HCT116 (cell line): ENCODE results near the gene GOLGA7B. TPM values are rescaled to one million over a fixed set of nuclear protein-coding genes. Genes with fewer than 3 reads are reported as not detected.

Source experiments
- ATAC-seq: fragments of 200-7000 bp; cut with Tn5 transposase; 2 replicates; pipeline ENCODE4 v1.9.1; 2020; ENCODE audit warnings: mild to moderate bottlenecking, moderate library complexity
- BruUV-seq: library from RNA; stranded (reverse); fragments of 400-500 nt; replicated peaks from 2 replicates; lab custom pipeline; 2021; lab: Mats Ljungman, UMichigan
- CTCF ChIA-PET: fragments of 300-600 bp; sonication (Branson Sonifier 250); formaldehyde crosslinking; loops from one replicate; lab custom pipeline; 2021; ENCODE audit warnings: antibody characterized with exemption; lab: Charles Lee
- POLR2A ChIA-PET: fragments of 300-600, 350-600 bp; sonication (Branson Sonifier 250); formaldehyde crosslinking; loops from one replicate; lab custom pipeline; 2021; ENCODE audit warnings: antibody characterized with exemption; lab: Charles Lee
- RAD21 ChIA-PET, 2 experiments: fragments of 300-600 bp; sonication (Branson Sonifier 250); formaldehyde crosslinking; loops; one replicate each; lab custom pipeline; 2023; ENCODE audit warnings: low total read pairs in 2 of 2; ENCODE audit not compliant: uncharacterized antibody in 2 of 2, unreplicated experiment in 2 of 2, low non-redundant PET in 1 of 2; lab: Charles Lee
- DNase-seq: peaks from one replicate; pipeline ENCODE4 v3.0.0-alpha.2; 2010; ENCODE audit warnings: low read depth, low spot score
- H2AFZ ChIP-seq: fragments of 200-600 bp; shearing (Covaris generic), sonication (generic); 2 replicates; pipeline ENCODE4 v1.6.1; 2017; ENCODE audit warnings: low read depth, mixed run types, mixed read lengths, antibody characterized with exemption, low read length; ENCODE audit not compliant: poor library complexity, severe bottlenecking
- H3K27ac ChIP-seq: 2 replicates; pipeline ENCODE4 v1.5.1; 2012; ENCODE audit warnings: low read depth, low read length
- H3K27me3 ChIP-seq: fragments of 200-600 bp; sonication (generic); 2 replicates; pipeline ENCODE4 v1.6.1; 2016; ENCODE audit warnings: mixed run types, low read length, mixed read lengths; ENCODE audit not compliant: insufficient read depth
- H3K36me3 ChIP-seq, 2 experiments: fragments of 200-500 bp in 1 of 2; fragments of 200-600 bp in 1 of 2; sonication (Bioruptor generic) in 1 of 2; sonication (generic) in 1 of 2; 2 replicates each; pipeline versions ENCODE4 v1.5.1 to v1.6.1; 2014 to 2016; ENCODE audit warnings: low read length in 2 of 2, inconsistent platforms in 1 of 2, mixed read lengths in 1 of 2, mixed run types in 1 of 2; ENCODE audit not compliant: insufficient read depth in 2 of 2, control insufficient read depth in 1 of 2
- H3K4me1 ChIP-seq, 2 experiments: fragments of 200-600 bp in 1 of 2; sonication (generic) in 1 of 2; 2 replicates each; pipeline versions ENCODE4 v1.5.1 to v1.6.1; 2012 to 2017; ENCODE audit warnings: low read length in 2 of 2, inconsistent platforms in 1 of 2, mild to moderate bottlenecking in 1 of 2, mixed read lengths in 1 of 2, mixed run types in 1 of 2, moderate library complexity in 1 of 2; ENCODE audit not compliant: insufficient read depth in 2 of 2, control insufficient read depth in 1 of 2
- H3K4me2 ChIP-seq: fragments of 200-600 bp; sonication (generic); 2 replicates; pipeline ENCODE4 v1.6.1; 2017; ENCODE audit warnings: mixed run types, low read length, mixed read lengths
- H3K4me3 ChIP-seq, 2 experiments: fragments of 200-600 bp in 1 of 2; sonication (generic) in 1 of 2; replicated peaks in 1 of 2; 2 replicates each; pipeline ENCODE4 v1.5.1; 2011 to 2016; ENCODE audit warnings: low read length in 2 of 2, control low read depth in 1 of 2, low read depth in 1 of 2, mild to moderate bottlenecking in 1 of 2, mixed read lengths in 1 of 2, mixed run types in 1 of 2
- H3K79me2 ChIP-seq: fragments of 200-600 bp; sonication (generic); 2 replicates; pipeline ENCODE4 v1.6.1; 2017; ENCODE audit warnings: mild to moderate bottlenecking, mixed run types, low read length, moderate library complexity, mixed read lengths; ENCODE audit not compliant: insufficient read depth
- H3K9ac ChIP-seq: fragments of 200-600 bp; sonication (generic); 2 replicates; pipeline ENCODE4 v1.6.1; 2016; ENCODE audit warnings: low read length, mixed read lengths
- H3K9me2 ChIP-seq: fragments of 200-600 bp; sonication (generic), shearing (Covaris generic); 2 replicates; pipeline ENCODE4 v1.6.1; 2017; ENCODE audit warnings: mixed run types, mild to moderate bottlenecking, moderate library complexity; ENCODE audit not compliant: insufficient read depth
- H3K9me3 ChIP-seq, 2 experiments: fragments of 200-500 bp in 1 of 2; fragments of 200-600 bp in 1 of 2; sonication (Bioruptor generic) in 1 of 2; sonication (generic) in 1 of 2; 2 replicates each; pipeline ENCODE4 v1.6.1; 2014 to 2017; ENCODE audit warnings: low read length in 2 of 2, mixed read lengths in 2 of 2, inconsistent platforms in 1 of 2, low read depth in 1 of 2, mild to moderate bottlenecking in 1 of 2, mixed run types in 1 of 2, moderate library complexity in 1 of 2; ENCODE audit not compliant: control insufficient read depth in 1 of 2, insufficient read depth in 1 of 2
- H4K20me1 ChIP-seq: fragments of 200-600 bp; sonication (generic), shearing (Covaris generic); 2 replicates; pipeline ENCODE4 v1.6.1; 2017; ENCODE audit warnings: mixed run types, mild to moderate bottlenecking, moderate library complexity; ENCODE audit not compliant: insufficient read depth
- ATF3 ChIP-seq: IDR thresholded peaks from 2 replicates; pipeline ENCODE4 v1.6.1; 2012
- CBX3 ChIP-seq: IDR thresholded peaks from 2 replicates; pipeline ENCODE4 v1.6.1; 2012; ENCODE audit warnings: low read depth
- CEBPB ChIP-seq: IDR thresholded peaks from 2 replicates; pipeline ENCODE4 v1.6.1; 2012; ENCODE audit warnings: low read depth
- CTCF ChIP-seq, 3 experiments: fragments of 200-600 bp in 1 of 3; sonication (generic) in 1 of 3; IDR thresholded peaks in 2 of 3; conservative IDR thresholded peaks in 1 of 3; 2 replicates each; pipeline ENCODE4 v1.5.1; 2012 to 2017; ENCODE audit warnings: low read depth in 2 of 3, low read length in 2 of 3, antibody characterized with exemption in 1 of 3, borderline replicate concordance in 1 of 3, control low read depth in 1 of 3, mild to moderate bottlenecking in 1 of 3, mixed read lengths in 1 of 3, mixed run types in 1 of 3, moderate library complexity in 1 of 3; ENCODE audit not compliant: insufficient read depth in 1 of 3
- ELF1 ChIP-seq: IDR thresholded peaks from 2 replicates; pipeline ENCODE4 v1.6.1; 2012; ENCODE audit warnings: low read depth, borderline replicate concordance
- EZH2 ChIP-seq: fragments of 200-600 bp; sonication (generic); IDR thresholded peaks from 2 replicates; pipeline ENCODE4 v1.6.1; 2017; ENCODE audit warnings: antibody characterized with exemption, mixed run types
- FOSL1 ChIP-seq: IDR thresholded peaks from 2 replicates; pipeline ENCODE4 v1.6.1; 2012; ENCODE audit warnings: low read depth
- JUND ChIP-seq: IDR thresholded peaks from 2 replicates; pipeline ENCODE4 v1.6.1; 2012
- POLR2A ChIP-seq: IDR thresholded peaks from 2 replicates; pipeline ENCODE4 v1.7.0; 2011; ENCODE audit warnings: borderline replicate concordance; ENCODE audit not compliant: insufficient read depth, insufficient read length; ENCODE audit errors: extremely low read depth
- POLR2AphosphoS5 ChIP-seq: IDR thresholded peaks from 2 replicates; pipeline ENCODE4 v1.6.1; 2011; ENCODE audit warnings: mild to moderate bottlenecking, low read depth, low read length, moderate library complexity
- REST ChIP-seq: IDR thresholded peaks from 2 replicates; pipeline ENCODE4 v1.6.1; 2012; ENCODE audit warnings: low read depth
- SP1 ChIP-seq: IDR thresholded peaks from 2 replicates; pipeline ENCODE4 v1.6.1; 2012; ENCODE audit warnings: low read depth
- TCF7L2 ChIP-seq: IDR thresholded peaks from 2 replicates; pipeline ENCODE4 v1.7.0; 2011; ENCODE audit warnings: borderline replicate concordance, inconsistent platforms; ENCODE audit not compliant: insufficient read depth, insufficient read length; ENCODE audit errors: extremely low read depth
- YY1 ChIP-seq: IDR thresholded peaks from 2 replicates; pipeline ENCODE4 v1.6.1; 2011; ENCODE audit warnings: low read length, low read depth, moderate library complexity, mild to moderate bottlenecking; ENCODE audit not compliant: insufficient replicate concordance; ENCODE audit errors: extremely low read depth
- ZFX ChIP-seq: fragments of 450-650 bp; IDR thresholded peaks from 2 replicates; pipeline ENCODE4 v1.6.1; 2017
- ZNF274 ChIP-seq: fragments of 200-500 bp; sonication (Bioruptor generic); IDR thresholded peaks from 2 replicates; pipeline ENCODE4 v1.6.1; 2014; ENCODE audit warnings: mild to moderate bottlenecking, low read depth, low read length, inconsistent platforms
- intact Hi-C: fragments of 100-400 bp; cut with micrococcal nuclease; formaldehyde crosslinking; loops from 2 replicates; pipeline ENCODE4 v1.10.0; 2022
- total RNA-seq: library from RNA; stranded (reverse); gene quantifications from one replicate; pipeline ENCODE4 v1.2.1, GENCODE V29; 2021; ENCODE audit not compliant: unreplicated experiment
- TF ChIP-seq, protein P1 (sequence below): IDR thresholded peaks from 2 replicates; pipeline ENCODE4 v1.6.1; 2011; ENCODE audit warnings: mild to moderate bottlenecking, low read length, moderate library complexity; ENCODE audit not compliant: insufficient replicate concordance; ENCODE audit errors: extremely low read depth
- TF ChIP-seq, protein P2 (sequence below): IDR thresholded peaks from 2 replicates; pipeline ENCODE4 v1.6.1; 2012

GOLGA7B gene
- total RNA-seq, 1 experiment from 2014 or later = 1.0 TPM

DNA sequence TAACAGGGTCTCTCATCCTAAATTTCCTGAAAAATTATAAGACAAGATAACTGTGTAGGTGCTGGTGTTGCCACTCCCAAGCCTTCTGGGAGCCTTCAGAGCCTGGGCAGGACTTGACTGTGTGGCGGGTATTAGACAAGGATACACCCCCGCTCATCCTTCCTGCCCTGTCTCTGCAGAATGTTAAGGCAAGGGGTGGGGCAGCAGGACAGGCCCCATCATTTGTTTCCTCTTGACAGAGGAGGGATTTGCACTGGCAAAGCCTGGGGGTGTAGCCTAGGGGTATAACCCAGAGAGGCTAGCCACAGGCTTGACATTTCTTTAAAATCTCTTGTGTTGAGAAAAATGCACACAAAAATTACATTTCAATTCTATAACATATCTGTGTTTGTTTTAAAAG, 63.5 kb downstream of the GOLGA7B start:
- BruUV-seq = no TSS peak
- Histone ChIP-seq H3K79me2 (no peaks in the 10 kb centered on the region), H3K9me2 (no peaks in the 10 kb centered on the region), H3K9me3 (no peaks in the 10 kb centered on the region)
- RAD21 ChIA-PET = no interaction called here
- ATAC-seq = no peak
- TF ChIP-seq, protein P1, sequence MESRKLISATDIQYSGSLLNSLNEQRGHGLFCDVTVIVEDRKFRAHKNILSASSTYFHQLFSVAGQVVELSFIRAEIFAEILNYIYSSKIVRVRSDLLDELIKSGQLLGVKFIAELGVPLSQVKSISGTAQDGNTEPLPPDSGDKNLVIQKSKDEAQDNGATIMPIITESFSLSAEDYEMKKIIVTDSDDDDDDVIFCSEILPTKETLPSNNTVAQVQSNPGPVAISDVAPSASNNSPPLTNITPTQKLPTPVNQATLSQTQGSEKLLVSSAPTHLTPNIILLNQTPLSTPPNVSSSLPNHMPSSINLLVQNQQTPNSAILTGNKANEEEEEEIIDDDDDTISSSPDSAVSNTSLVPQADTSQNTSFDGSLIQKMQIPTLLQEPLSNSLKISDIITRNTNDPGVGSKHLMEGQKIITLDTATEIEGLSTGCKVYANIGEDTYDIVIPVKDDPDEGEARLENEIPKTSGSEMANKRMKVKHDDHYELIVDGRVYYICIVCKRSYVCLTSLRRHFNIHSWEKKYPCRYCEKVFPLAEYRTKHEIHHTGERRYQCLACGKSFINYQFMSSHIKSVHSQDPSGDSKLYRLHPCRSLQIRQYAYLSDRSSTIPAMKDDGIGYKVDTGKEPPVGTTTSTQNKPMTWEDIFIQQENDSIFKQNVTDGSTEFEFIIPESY = no peak
- TF ChIP-seq, protein P2, sequence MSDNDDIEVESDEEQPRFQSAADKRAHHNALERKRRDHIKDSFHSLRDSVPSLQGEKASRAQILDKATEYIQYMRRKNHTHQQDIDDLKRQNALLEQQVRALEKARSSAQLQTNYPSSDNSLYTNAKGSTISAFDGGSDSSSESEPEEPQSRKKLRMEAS = no peak
- TF ChIP-seq YY1 (no peak), ZNF274 (no peak), POLR2AphosphoS5 (no peak), FOSL1 (no peak), TCF7L2 (no peak), CTCF (IDR thresholded peaks at IDR 0.05 in 2 of 3, conservative IDR thresholded peaks at IDR 0.05 in 1 of 3; ENCODE audit: borderline replicate concordance in 1 of 3, insufficient read depth in 1 of 3, low read depth in 2 of 3, low read length in 2 of 3) (no peak), JUND (no peak), EZH2 (no peak), POLR2A (no peak), ATF3 (no peak), SP1 (no peak), CEBPB (no peak), ELF1 (no peak), CBX3 (no peak), ZFX (no peak), REST (no peak)
- TF ChIP-seq, all 23 proteins: peak for 0
- Histone ChIP-seq H3K4me3 (no peak overlapping the region), H2AFZ (no peak overlapping the region), H3K4me2 (no peak overlapping the region), H3K27ac (no peak overlapping the region), H3K36me3 (no peaks in the 10 kb centered on the region), H3K27me3 (peaks cover 5% of the 10 kb centered on the region; the same call in 1 of the 2 replicates), H3K9ac (no peak overlapping the region), H3K4me1 (peaks cover 3 to 9% of the 10 kb centered on the region in 2 experiments; a peak in 3 of 4 replicates), H4K20me1 (no peaks in the 10 kb centered on the region)
- no peak for DNase-seq
- POLR2A ChIA-PET = no interaction called here
- CTCF ChIA-PET = no interaction called here
- intact Hi-C loops = loop anchor here (10.0 kb wide), 2 partner anchors 322 to 752 kb away; no protein-coding TSS in a partner anchor
